Myocyte (in vitro differentiated cells): ENCODE data around the gene FAM156B. TPM values are rescaled to one million over a fixed set of nuclear protein-coding genes. Genes with fewer than 3 reads are reported as not detected.
"Not testable (repeated sequence)": the region's sequence is repeated elsewhere in the genome, so short reads cannot be mapped to it uniquely, and the experiment has no call there.

Experiments
- DNase-seq: peaks from one replicate; pipeline ENCODE4 v3.0.0-alpha.2; 2012; ENCODE audit warnings: low read depth
- polyA plus RNA-seq: library from polyadenylated mRNA; unstranded; fragments of >200 nt; gene quantifications from one replicate; pipeline ENCODE4 v1.2.1, GENCODE V29; 2012; ENCODE audit warnings: missing spikeins
- total RNA-seq: library from RNA; depleted of rRNA; stranded (reverse); fragments of >200 nt; gene quantifications from 2 replicates; pipeline ENCODE4 v1.2.3, GENCODE V29; 2014

Gene FAM156B
- total RNA-seq = 19.3 and 22.8 TPM in 2 replicates
- 13.8 TPM for polyA plus RNA-seq

GRCh38 chrX:52896855-52897709, at the start of gene FAM156B:
TSS of gene FAM156B (plus strand) at chrX:52897330. CDS start at chrX:52907226, 9,896 bp downstream.
- DNase-seq = not testable (repeated sequence)

GRCh38 chrX:52852110-52852860, 44.8 kb upstream of the FAM156B start:
- no peak for DNase-seq

DNA sequence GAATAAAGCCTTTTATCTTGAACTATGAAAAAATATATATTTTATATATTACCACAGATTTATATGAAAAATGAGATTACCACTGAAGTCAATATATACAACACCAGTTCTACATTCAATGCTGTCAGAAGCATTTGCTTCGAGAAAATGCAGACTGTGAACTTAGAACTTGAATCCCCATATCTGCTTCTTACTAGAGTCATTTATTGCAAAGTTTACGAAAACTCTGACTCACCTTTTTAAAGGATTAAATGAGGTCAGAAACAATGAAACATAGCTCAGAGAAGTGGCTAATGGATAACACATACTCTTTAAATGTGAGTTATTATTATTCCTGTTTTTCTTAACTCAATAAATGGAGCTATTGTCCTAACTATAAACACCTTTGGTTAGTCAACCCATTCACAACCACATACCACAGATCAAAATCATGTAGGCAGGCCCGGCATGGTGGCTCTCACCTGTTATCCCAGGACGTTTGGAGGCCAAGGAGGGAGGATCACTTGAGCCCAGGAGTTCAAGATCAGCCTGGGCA, 40.1 kb upstream of the FAM156B start:
- DNase-seq = not testable (repeated sequence)

DNA sequence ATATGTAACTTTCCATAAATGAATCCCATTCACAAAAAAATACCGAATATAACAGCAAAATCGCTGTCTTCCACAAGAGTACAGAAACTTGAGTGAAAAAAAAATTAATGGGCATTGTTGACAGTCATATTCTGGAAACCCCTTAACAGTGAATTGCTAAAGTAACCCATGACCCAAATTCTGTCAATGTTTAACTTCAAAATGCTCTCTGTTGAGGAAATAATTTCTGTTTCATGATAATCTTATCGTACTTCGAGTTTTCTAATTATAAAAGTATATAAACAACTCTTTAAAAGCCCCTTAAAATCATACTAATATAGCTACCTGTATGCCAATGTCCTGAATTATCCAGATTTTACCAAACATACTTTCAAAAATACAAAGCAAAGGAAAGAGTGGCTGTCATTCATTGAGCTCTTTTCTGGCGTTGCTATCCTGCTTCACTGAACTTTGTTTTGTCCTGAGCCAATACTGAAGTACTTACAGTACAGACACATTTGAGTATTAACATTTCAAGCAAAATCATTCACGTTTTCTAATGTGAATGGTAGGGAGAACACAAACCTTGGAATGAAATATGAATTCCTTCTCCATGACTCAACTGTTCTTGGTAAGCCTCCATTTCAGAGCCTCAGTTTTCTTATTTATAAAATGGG, 31.7 kb upstream of the FAM156B start:
- no peak for DNase-seq

- DNase-seq = no peak
Measured at GRCh38 chrX:52867610-52868348, 29.4 kb upstream of the FAM156B start, which contains the start of gene XAGE3. TSS of gene XAGE3 (minus strand) at chrX:52868083. CDS start at chrX:52867133, 950 bp downstream.

GRCh38 chrX:52870046-52870445, 27.1 kb upstream of the FAM156B start:
- DNase-seq = no peak

- not testable (repeated sequence) for DNase-seq
Measured at GRCh38 chrX:52873825-52874224, 23.3 kb upstream of the FAM156B start.

GRCh38 chrX:52874661-52875060, 22.5 kb upstream of the FAM156B start:
- no peak for DNase-seq

DNA sequence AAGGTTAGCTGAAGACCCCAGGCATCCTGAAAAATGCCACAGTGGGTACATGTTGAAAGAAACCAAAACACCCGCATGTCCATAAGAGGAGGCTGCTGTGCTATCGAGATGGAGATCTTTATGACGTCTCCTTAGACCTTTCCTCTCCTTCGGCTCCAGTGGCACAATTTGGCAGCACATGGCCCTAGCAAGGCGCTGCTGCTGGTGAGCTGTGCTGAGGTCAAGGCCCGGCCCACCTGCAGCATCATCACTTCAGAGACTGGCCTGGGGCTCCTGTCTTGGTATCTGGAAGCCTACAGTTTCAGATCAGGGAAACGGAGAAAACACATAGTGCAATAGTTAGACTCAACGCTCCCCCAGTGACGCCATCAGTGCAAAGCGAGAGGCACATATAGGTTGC, 21.7 kb upstream of the FAM156B start:
- not testable (repeated sequence) for DNase-seq

DNA sequence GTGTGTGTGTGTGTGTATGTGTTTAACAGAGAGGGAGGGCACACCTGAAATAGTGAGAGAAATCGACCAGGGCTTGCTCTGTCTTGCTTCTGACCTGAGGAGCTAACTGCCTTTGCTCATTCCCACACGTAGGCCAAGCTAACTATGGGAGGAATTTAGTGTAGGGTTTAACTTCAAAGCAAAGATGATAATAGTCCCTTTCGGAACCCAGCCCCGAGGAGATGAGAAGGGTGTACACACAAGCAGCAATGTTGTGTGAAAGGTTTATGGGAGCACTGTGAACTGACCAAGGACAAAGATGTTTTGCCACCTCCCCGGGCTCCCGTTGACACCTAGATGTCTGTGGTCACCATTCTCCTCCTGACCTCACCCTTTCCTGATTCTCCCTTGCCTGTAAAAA, 20.7 kb upstream of the FAM156B start:
- not testable (repeated sequence) for DNase-seq

GRCh38 chrX:52887459-52887858, 9.7 kb upstream of the FAM156B start:
- not testable (repeated sequence) for DNase-seq

DNA sequence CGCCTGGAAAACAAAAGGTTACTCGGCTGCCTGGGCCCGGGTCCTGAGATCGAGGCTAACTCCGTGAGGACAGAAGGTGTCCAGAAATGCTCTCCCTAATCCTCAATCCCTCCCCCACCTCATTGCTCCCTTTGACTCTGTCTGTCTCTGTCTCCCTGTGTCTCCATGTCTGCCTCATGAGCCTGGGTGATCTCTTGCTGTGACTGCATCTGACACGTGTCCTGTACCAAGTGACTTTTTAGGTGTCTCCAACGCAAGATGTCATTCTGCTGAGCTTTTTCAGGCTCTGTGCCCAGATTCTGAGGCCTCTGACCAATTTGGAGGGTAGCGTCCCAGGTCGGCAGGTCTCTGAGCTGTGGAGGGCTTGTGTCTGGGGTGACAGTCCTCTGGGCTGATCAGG, 9.0 kb upstream of the FAM156B start:
- DNase-seq = not testable (repeated sequence)

DNA sequence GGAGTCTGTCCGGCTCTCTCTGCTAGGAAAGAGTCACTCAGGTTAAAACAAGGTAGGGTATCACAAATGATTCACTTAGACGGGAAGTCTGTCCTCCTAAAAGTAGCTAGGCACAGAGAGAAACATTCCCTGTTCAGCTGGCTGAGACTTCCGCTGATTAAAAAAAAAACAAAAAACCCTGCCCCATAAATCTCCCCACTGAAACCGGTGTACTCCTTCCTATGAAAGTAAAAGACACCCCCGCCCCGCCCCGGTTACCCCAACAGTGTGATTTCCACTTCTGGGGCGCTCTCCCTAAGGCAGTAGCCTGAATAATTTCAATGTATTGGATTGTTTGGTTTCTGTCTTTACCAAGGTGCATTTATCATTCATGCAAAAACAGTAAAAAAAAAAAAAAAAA, 692 bp upstream of the FAM156B start:
- DNase-seq = not testable (repeated sequence)

- DNase-seq = not testable (repeated sequence)
Measured at GRCh38 chrX:52905531-52905930, 8.4 kb downstream of the FAM156B start.

GRCh38 chrX:52906072-52906471, 8.9 kb downstream of the FAM156B start:
- DNase-seq = not testable (repeated sequence)

DNA sequence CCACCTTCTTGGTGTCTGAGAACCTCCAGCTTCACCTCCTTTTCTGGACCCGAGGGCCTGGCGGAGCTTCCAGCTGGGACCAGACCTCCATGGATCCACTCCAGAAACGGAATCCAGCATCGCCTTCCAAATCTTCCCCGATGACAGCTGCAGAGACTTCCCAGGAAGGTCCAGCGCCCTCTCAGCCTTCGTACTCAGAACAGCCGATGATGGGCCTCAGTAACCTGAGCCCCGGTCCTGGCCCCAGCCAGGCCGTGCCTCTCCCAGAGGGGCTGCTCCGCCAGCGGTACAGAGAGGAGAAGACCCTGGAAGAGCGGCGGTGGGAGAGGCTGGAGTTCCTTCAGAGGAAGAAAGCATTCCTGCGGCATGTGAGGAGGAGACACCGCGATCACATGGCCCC, 10.0 kb downstream of the FAM156B start:
- not testable (repeated sequence) for DNase-seq

DNA sequence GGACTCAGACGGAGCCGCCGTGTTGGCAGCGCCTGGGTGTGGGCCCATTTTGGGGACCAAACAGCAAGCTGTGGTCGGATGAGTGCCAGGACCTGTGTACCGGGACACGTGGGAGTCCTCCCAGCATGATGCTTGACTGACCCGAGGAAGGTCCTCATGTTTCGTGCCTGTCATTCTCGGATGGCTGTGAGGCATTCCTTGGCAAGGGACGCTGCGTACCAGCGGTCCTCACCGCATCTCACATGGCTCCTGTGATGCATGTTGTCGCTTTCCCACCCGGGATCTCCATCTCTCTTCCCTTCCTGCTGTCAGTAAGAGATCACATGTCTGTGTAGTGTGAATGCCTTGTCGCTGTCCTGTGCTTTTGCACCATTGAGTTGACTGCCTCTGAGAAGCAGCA, 10.8 kb downstream of the FAM156B start:
- DNase-seq = not testable (repeated sequence)

DNA sequence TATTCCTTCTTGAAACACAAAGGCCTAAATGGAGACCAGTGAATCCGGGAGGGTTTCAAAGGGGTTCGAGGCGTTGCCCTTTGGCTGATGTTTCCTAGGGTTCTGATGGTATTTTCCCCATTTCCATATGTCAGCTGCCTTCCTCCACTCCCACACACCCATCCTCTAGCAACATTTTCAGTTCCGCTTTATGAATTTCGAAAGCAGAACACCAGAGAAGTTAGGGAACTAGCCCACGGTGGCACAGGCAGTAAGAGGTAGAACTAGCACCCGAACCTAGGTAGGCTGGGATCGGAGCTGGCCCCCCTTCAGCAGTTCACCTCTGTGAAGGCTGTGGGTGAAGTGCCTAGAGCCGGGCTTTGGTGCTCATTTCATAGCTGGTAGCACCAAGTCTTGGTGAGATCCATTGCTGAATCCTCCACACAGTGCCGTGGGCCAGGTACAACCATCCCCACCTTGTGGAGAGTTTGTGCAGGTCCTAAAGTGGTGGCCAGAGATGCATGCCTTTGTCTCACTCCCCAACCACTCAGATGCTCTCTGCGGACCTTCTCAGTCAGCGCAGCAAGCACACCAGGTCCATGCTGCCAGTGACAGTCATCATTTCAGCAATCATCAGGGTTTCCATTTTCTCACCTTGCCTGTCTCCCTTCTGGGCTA, 12.3 kb downstream of the FAM156B start:
- not testable (repeated sequence) for DNase-seq

- DNase-seq = not testable (repeated sequence)
Measured at GRCh38 chrX:52913681-52914080, 16.6 kb downstream of the FAM156B start.

DNA sequence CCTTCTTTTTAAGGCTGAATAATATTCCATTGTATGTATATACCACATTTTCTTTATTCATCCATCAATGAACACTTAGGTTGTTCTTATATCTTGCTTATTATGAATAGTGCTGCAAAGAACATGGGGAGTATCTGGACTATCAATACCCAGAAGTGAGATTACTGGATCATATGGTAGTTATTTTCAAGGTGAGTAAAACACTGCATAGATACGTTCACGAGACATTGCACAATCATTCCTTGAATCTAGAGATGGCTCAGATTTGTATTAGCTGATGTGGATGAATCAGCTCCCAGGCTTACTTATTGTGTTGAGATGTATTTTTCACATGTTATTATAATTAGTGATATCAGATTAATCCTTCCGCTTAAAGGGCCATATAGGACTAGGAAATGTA, 17.6 kb downstream of the FAM156B start:
- not testable (repeated sequence) for DNase-seq
